ENCODE data around the gene CHAMP1.
"Not testable (repeated sequence)": the region's sequence is repeated elsewhere in the genome, so short reads cannot be mapped to it uniquely, and the experiment has no call there.

The CHAMP1 gene

DNA sequence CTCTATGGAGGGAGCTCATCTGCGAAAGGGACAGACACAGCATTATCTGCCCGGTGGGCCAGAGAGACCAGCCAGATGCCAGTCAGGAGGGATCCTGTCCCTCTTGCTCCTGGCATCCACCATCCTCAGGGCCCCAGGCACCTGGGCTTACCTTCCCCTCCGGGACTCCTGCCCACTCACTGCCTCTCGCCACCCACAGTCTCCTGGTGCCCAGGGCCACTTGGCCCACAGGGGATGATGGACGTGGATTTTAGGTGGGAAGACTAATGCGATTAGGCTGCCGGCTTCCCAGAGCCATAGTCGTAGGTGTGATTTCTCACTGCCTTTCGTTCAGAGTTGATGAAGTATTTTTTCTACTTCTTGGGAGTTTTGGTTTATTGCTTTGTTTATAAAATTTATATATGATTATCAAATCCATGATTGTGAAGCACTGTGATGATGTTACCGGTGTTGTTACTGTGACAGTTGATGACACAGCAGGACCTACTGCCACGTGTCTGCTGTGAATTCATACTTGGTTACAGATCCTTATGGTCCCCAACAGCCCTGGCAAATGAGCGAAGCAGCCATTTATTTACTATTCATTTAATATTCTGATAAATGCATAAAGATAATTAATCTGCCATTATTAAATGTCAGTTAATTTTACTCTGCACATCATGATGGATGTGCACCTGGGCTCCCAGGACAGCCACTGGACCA is 14.5 kb upstream of the CHAMP1 start:
- no peak for DNase-seq

DNA sequence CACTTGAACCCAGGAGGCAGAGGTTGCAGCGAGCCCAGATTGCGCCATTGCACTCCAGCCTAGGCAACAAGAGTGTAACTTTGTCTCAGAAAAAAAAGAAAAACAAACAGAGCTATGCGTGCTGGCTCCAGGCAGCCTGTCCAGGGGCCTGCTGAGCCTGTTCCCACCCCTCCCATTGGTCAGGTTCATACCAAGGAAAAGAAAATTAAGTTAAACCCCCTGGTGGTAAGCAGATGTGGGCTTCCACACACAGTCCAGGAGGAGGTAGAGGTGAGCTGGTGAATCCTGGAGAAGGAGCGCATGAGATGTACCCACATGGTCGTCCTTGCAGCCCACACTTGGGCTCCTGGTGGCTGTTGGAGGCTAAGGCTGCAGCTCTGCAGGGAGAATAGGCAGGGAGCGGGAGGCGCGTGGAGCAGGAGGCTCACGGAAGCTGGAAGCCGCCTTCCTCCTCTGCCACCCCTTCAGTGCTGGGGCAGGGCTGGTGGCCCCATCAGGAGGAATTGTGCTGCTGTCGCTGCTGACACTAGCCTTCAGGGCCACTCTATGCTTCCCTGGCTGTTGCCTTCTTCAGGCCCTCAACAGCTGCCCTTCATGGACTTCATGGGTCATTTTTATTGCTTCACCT is 10.5 kb upstream of the CHAMP1 start:
- DNase-seq = no peak

- DNase-seq = no peak
Measured at GRCh38 chr13:114304346-114305034, 9.8 kb upstream of the CHAMP1 start.

GRCh38 chr13:114309086-114309485 is 5.2 kb upstream of the CHAMP1 start:
- no peak for DNase-seq

DNA sequence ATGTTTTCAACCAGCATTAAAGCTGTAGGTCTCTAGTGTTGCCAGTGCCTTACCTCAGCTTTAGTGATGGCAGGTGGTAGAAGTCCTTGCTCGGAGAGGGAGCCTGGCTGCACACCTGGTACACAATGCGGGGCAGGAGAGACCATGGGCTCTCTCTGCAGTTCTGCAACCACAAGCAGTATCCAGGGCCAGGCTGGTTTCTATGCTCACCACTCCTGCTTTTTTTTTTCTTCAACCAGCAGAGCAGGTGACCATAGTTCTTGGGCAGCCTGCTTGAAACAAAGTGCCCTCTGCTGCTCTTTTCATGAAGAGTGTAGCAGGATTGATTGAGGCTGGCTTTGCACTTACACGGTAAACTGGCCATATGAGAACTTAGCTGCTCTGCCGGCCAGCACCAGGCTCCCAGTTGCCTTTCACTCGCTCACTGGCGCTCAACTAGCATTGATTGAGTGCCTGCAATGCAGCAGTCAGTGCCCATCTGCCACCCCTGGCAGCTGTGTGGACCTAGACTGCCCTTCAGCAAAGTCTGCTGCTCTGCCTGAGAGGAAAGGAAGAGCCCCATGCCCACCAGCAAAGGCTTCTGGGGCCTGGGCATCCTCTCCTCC is 4.4 kb upstream of the CHAMP1 start:
- no peak for DNase-seq

GRCh38 chr13:114310956-114311355 is 3.3 kb upstream of the CHAMP1 start:
- DNase-seq = no peak

GRCh38 chr13:114311387-114311786 is 2.9 kb upstream of the CHAMP1 start:
- DNase-seq = no peak

GRCh38 chr13:114311908-114312307 is 2.4 kb upstream of the CHAMP1 start:
- DNase-seq = no peak

GRCh38 chr13:114313061-114313860 is 1.0 kb upstream of the CHAMP1 start:
- DNase-seq = peak in 1 of 2 donors; percentile 8

DNA sequence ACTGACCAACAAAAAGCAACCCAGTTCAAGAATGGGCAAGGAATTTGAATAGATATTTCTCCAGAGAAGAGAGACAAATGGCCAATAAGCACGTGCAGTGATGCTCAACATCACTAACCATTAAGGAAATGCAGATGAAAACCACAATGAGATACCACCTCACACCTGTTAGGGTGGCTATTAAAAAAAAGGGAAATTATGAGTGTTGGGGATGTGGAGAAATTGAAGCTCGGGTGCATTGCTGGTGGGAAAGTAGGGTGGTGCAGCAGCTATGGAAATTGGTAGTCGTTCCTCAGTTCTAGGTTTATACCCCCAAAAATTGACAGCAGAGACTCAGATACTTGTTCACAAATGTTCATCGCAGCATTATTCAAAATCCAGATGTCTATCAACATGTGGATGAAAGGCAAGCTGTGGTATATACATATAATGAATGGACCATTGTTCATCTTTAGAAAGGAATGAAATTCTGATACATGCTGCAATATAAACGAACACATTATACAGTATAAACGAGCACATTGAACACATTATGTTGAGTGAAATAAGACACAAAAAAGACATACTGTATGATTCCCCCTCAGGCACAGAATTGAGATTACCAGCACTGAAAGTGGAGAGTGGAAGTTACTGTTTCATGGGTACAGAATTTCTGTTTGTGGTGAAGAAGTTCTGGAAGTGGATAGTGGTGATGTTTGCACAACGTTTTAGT is 927 bp downstream of the CHAMP1 start:
- peak in 1 of 2 donors; percentile 4 for DNase-seq

DNA sequence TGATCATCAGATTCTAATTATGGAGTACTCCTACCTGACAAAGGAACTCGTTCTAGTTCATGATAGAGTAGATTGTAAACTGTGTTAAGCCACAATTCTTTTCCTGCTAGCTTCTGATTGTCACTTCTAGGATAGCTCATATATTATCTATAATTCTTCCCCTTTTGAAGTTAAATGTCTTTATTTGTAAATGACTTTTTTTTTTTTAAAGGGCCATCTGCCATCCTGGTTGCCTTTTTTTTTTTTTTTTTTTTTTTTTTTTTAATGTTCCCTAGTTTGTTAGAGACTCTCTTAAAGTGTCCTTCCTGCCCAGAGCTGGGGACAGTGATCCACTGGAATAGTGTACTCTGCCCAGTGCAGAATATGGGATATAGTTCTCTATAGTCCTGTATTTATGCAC is 4.3 kb downstream of the CHAMP1 start:
- DNase-seq = no peak

GRCh38 chr13:114319441-114319913 is 5.2 kb downstream of the CHAMP1 start:
- no peak for DNase-seq

DNA sequence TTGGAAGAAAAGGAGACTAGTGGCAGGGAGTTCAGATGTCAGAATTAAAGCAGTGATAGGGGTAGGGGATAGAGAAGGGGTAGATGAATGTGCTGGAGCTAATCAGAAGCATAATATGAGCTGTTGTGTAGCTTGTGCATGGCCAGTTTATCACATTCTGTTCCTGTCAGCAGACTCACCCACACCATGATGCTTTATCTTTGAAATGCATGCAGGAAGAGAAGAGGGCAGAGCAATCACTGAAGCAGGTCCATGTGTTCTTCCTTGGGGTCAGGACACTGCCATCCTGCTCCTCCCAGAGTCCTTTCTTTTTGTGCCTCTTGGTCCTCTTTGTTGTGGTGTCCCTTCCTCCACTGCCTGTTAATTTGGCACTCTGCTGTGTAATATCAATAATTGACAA is 5.8 kb downstream of the CHAMP1 start:
- DNase-seq = no peak

DNA sequence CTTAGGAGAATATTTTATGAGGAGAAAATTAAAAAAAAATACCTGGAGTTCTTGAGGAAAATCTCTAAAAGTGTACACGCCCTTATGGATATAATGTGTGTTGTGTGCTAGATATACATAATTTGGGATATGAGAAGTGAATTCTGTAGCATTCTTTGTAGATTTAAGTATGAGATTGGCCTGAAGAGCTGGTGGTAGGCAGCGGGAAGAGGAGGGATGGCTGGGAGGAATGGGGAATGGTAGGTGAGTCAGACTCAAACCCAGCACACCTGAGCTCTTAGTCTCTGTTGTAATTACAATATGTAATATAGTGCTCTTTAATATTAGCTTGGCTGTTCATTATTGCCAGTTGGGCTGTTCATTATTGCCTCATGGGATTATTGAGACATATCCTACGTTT is 7.0 kb downstream of the CHAMP1 start:
- no peak for DNase-seq

- no peak for DNase-seq
Measured at GRCh38 chr13:114323349-114323748, 9.0 kb downstream of the CHAMP1 start.

DNA sequence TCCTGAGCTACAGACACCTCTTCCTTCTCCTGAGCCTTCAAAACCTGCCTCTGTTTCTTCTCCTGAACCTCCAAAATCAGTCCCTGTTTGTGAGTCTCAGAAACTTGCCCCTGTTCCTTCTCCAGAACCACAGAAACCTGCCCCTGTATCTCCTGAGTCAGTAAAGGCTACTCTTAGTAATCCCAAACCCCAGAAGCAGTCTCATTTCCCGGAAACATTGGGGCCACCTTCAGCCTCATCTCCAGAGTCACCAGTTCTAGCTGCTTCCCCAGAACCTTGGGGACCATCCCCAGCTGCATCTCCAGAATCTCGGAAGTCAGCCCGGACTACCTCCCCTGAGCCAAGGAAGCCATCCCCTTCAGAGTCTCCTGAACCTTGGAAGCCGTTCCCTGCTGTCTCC is 10.0 kb downstream of the CHAMP1 start:
- DNase-seq = no peak

GRCh38 chr13:114325729-114326128 is 11.4 kb downstream of the CHAMP1 start:
- peak; percentile 48 to 50 for DNase-seq

- peak in 1 of 2 donors; percentile 18 for DNase-seq
Measured at GRCh38 chr13:114328034-114328433, 13.7 kb downstream of the CHAMP1 start.

DNA sequence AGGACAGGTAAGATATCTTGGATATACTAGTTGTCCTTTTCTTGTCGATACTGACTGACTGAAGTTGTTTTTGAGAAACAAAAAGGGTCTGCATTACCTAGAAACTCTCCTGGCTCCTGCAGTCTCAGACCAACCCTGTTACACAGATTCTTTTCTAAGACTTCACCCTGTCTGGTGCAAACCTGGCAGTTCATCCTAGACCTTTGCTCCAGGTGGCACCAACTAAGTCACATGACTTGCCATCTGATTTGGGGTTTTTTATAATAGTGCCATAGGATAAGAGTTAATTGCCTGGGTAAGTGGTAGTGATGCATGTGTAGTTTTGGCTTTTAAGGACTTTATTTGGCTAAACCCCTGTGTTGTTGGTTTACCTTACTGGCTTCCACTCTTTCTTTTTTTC is 14.3 kb downstream of the CHAMP1 start:
- no peak for DNase-seq

DNA sequence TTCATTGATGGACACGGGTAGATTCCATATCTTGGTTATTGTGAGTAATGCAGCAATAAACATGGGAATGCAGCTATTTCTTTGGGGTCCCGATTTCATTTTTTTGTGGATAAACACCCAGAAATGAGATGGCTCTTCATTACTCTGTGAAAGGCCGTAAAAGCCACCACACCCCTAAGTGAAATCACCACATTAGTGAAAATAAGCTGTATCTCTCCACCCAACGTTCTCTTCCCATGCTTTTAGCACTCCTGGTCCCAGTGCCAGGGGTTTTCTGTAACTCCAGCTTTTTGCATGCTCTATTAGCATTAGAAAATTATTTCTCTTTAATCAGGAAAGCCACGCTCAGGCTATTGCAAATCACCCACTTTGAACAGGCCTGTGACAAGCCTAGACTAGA is 15.8 kb downstream of the CHAMP1 start:
- no peak for DNase-seq

GRCh38 chr13:114333881-114334280 is 19.6 kb downstream of the CHAMP1 start:
- DNase-seq = not testable (repeated sequence)

Measured in inflammatory macrophage treated with lipopolysaccharide for 1 hour (primary cell).